GM18499 (cell line): Measurements from ENCODE around the gene UNC93A.

ENCODE experiments used
- ATAC-seq: cut with Tn5 transposase; IDR thresholded peaks from one replicate; pipeline ENCODE4 v1.9.1; 2021; ENCODE audit warnings: moderate number of reproducible peaks; ENCODE audit not compliant: insufficient read depth, unreplicated experiment

The UNC93A gene

GRCh38 chr6:167292301-167293087 is 1.4 kb downstream of the UNC93A start:
- ATAC-seq, result no peak

- no peak for ATAC-seq
These were observed 2.0 kb downstream of the UNC93A start for GRCh38 chr6:167293088-167293589.

GRCh38 chr6:167293590-167294091 is 2.5 kb downstream of the UNC93A start:
- ATAC-seq, result no peak

- no peak for ATAC-seq
These were observed 3.1 kb downstream of the UNC93A start for GRCh38 chr6:167294241-167294640.

- no peak for ATAC-seq
These were observed 3.8 kb downstream of the UNC93A start for GRCh38 chr6:167294651-167295494.

GRCh38 chr6:167295495-167296292 is 4.6 kb downstream of the UNC93A start:
- no peak for ATAC-seq

GRCh38 chr6:167296293-167296690 is 5.2 kb downstream of the UNC93A start:
- ATAC-seq, result no peak

GRCh38 chr6:167296902-167297301 is 5.8 kb downstream of the UNC93A start:
- ATAC-seq, result no peak

GRCh38 chr6:167298127-167298526 is 7.0 kb downstream of the UNC93A start:
- no peak for ATAC-seq

- ATAC-seq, result no peak
These were observed 8.7 kb downstream of the UNC93A start for GRCh38 chr6:167299641-167300308.

- no peak for ATAC-seq
These were observed 10.0 kb downstream of the UNC93A start for GRCh38 chr6:167300902-167301777.

- ATAC-seq, result no peak
These were observed 11.0 kb downstream of the UNC93A start for GRCh38 chr6:167302074-167302473.

GRCh38 chr6:167302796-167303195 is 11.7 kb downstream of the UNC93A start:
- no peak for ATAC-seq

- ATAC-seq, result no peak
These were observed 12.8 kb downstream of the UNC93A start for GRCh38 chr6:167303675-167304625.

GRCh38 chr6:167304912-167305311 is 13.8 kb downstream of the UNC93A start:
- ATAC-seq, result no peak

GRCh38 chr6:167305796-167306195 is 14.7 kb downstream of the UNC93A start:
- no peak for ATAC-seq

GRCh38 chr6:167306401-167306998 is 15.4 kb downstream of the UNC93A start:
- no peak for ATAC-seq
